LNCaP clone FGC (cell line): ENCODE results near the gene BAG5.
A peak's percentile ranks its signal among the peaks of the same experiment; 100 is the strongest.
"Not testable (repeated sequence)": the region's sequence is repeated elsewhere in the genome, so short reads cannot be mapped to it uniquely, and the experiment has no call there.

Experiments
- DNase-seq: peaks from one replicate; pipeline ENCODE4 v3.0.0-alpha.2; 2011; ENCODE audit warnings: low read depth
- H3K4me3 ChIP-seq: 2 replicates; pipeline ENCODE4 v1.5.1; 2011; ENCODE audit warnings: mild to moderate bottlenecking, low read depth, low read length, control low read depth
- CTCF ChIP-seq: IDR thresholded peaks from 2 replicates; pipeline ENCODE4 v1.5.1; 2012; ENCODE audit warnings: mild to moderate bottlenecking; ENCODE audit not compliant: control insufficient read depth, insufficient read depth; ENCODE audit errors: extremely low read depth

BAG5 gene

GRCh38 chr14:103529383-103530365, 32.8 kb downstream of the BAG5 start:
- no peak for TF ChIP-seq CTCF
- no peak for DNase-seq
- H3K4me3 ChIP-seq = peak overlapping the region; percentile 100

GRCh38 chr14:103528587-103529382, 33.7 kb downstream of the BAG5 start, which contains the start of gene TRMT61A:
TSS of gene TRMT61A (plus strand) at chr14:103529196. CDS start at chr14:103529979, 783 bp downstream.
- DNase-seq = peak; percentile 94

GRCh38 chr14:103528146-103528586, 34.3 kb downstream of the BAG5 start:
- H3K4me3 ChIP-seq = peak overlapping the region; percentile 100
- TF ChIP-seq CTCF = no peak
- no peak for DNase-seq

More at GRCh38 chr14:103528587-103529382, 33.7 kb downstream of the BAG5 start, which contains the start of gene TRMT61A:
- no peak for TF ChIP-seq CTCF
- peak within 1 kb of the TSS; percentile 100 for H3K4me3 ChIP-seq

GRCh38 chr14:103527408-103528145, 34.9 kb downstream of the BAG5 start:
- no peak for TF ChIP-seq CTCF
- DNase-seq = no peak
- peak overlapping the region; percentile 100 for H3K4me3 ChIP-seq

- no peak overlapping the region for H3K4me3 ChIP-seq
- DNase-seq = no peak
- TF ChIP-seq CTCF = no peak
These were observed 35.6 kb downstream of the BAG5 start for GRCh38 chr14:103526914-103527248.

GRCh38 chr14:103526247-103526913, 36.1 kb downstream of the BAG5 start:
- no peak for TF ChIP-seq CTCF
- DNase-seq = no peak
- no peak overlapping the region for H3K4me3 ChIP-seq

- DNase-seq = peak; percentile 72
- H3K4me3 ChIP-seq = not testable (repeated sequence)
These were observed 36.8 kb downstream of the BAG5 start for GRCh38 chr14:103525430-103526246.
